ENCODE results near the gene MYO5B.
"Not testable (repeated sequence)": the region's sequence is repeated elsewhere in the genome, so short reads cannot be mapped to it uniquely, and the experiment has no call there.

Gene MYO5B

DNA sequence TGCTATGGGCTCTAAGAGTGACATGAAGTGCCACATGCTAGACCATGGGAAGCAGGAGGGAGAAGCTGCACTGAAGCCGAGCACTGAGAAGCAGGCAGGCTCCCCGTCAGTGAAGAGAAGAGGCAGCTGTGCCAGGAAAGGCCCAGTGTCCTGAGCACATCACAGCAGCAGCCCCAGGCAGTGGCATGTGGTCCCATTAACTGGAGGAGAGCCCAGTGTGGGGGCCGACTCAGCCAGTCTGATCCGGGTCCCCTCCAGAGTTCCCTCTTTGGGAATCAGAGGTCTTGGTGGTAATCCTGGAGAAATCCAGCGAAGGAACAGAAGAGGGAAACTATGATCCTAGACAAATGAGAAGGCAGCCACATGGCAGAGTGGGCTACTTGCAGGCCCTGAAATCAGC lies 284.9 kb downstream of the MYO5B start:
- no peak for DNase-seq

DNA sequence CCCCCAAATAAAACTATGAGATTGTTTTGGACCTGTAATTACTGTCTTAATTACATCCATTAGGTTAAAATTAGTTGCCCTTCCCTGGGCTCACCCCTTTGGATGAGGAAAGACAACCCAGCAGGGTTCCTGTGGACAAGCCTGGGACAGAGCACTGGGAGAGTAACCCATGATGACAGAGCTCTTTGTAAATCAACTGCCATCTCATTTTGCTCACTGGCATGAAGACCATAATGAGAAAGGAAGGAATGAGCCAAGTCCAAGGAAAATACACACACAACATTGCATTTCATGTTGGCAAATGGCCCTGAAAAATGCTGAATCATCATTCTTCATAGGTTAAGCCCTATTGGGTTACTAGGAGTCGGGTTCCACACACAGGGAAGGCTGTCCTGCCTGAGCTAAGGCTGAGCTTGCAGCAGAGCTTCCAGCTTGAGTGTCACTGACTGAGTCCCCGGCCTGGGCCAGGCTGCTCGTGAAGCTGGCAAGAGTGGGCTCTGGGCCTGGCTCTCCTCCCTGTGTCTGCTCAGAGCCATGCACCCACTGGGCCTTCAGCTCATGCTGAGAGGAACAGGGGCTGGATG lies 287.5 kb downstream of the MYO5B start:
- no peak for DNase-seq

DNA sequence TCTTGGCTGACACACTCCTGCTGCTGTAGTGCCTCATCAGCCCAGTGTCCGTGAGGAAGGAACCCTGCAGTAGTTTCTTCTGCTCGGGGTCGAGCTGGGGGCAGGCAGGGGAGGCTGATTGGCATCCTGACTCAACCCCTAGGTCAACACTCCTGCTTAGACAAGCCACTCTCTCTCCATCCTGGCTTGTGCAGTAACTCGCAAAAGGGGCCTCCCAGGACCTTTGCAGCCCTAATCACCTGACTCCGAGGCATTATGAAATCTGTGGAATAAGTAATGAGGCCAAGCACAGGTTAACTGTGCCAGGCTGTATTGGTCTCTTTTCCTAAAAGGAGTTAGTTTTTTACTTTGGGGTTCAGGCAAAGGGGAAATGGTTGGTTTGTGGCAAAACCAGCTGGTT lies 289.2 kb downstream of the MYO5B start:
- no peak for DNase-seq

DNA sequence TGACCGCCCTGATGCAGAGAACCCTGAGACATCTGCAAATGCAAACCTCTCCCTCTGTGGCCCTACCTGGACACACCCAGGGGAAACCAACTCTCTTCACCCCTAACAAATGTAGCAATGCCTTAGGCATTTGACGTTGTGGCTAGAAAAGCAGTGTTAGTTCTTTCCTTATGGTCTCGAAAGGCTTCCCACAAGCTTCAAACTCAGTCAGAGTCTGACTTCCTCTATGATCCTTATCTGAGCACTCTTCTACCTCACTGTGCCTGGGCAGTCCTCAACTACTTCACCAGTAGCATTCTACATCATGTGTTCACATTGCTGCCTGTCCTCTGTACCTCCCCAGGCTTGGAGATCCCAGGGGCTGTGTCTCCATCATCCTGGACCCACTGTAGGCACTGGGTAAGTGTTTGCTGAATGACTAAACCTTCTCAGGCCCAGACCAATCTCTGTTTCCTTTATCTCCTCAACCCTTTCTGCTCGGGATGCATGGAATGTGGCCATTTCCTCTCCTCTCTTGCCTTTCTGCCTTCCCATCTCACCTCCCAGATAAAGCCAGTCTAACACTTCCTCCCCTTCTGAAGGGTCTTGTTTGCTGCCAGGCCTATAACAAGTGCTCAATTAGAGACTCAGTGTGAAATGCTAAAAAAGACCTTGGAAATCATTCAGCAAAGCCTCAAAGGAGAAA lies 289.9 kb downstream of the MYO5B start:
- no peak for DNase-seq

DNA sequence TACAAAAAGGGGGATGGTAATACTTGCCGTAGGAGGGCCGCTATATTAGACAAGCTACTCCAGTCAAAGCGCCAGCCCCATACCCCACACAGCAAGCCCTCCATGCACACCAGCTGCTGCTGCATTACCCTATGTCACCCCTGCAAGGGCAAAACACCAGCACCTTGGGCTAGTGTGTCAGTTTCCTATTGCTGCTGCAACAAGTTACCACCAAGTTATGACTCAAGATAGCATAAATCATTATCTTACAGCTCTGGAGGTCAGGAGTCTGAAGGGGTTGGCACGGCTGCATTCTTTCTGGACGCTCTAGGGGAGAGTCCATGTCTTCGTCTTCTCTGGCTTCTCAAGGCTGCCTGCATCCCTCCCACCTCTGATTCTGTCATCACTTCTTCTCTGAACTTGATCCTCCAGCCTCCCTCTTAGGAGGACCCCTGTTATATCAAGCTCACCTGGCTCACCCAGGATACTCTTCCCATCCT lies 293.0 kb downstream of the MYO5B start:
- DNase-seq, result no peak

DNA sequence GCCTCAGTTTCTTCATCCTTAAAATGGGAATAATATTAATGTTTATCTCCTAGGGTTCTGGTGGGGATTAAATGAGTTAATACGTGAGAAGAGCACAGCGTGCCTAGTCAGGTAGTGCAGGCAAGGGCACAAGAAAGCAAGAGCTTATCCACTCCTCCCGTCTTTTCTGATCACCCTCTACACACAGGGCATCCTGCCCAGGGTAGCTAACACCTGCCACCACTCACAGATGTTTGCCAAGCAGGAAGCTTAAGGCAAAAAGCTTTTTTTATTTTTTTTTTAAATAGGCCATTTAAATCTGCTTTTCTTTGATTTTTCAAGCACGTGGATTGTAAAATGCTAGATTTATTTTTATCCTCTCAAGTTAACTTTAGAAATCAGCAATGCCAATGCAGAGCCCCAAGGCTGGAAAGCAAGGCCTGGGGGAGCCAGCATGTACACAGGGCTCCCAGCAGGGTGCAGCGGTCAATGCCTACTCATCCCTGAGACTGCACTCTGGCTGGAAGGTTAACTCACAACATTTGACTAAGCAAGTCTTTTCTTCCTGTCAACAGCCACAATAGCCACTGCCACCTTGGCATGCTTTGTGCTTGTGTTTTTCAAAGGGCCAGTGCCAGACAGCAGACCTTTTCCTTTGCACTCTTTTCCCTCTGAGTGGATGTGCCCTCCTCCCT lies 295.2 kb downstream of the MYO5B start:
- DNase-seq, result no peak

DNA sequence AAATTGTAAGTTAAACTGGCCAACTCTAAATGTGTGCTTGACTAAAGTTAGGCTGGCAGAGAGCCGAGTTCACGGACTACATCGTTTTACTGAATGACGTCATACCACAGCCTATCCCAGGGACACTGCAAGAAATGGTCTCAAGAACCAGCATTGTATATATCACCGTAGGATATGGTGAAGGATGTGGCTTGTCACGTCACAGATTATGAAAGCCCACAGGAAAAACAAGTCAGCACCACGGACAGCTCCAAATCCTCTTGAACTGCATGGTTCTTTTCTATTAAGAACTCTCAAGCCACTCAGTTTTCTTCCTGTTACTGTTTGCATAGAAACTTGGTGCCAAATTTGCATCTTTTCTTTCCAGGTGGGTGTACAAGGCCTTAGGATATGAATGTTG lies 296.5 kb downstream of the MYO5B start:
- DNase-seq, result peak; percentile 53

DNA sequence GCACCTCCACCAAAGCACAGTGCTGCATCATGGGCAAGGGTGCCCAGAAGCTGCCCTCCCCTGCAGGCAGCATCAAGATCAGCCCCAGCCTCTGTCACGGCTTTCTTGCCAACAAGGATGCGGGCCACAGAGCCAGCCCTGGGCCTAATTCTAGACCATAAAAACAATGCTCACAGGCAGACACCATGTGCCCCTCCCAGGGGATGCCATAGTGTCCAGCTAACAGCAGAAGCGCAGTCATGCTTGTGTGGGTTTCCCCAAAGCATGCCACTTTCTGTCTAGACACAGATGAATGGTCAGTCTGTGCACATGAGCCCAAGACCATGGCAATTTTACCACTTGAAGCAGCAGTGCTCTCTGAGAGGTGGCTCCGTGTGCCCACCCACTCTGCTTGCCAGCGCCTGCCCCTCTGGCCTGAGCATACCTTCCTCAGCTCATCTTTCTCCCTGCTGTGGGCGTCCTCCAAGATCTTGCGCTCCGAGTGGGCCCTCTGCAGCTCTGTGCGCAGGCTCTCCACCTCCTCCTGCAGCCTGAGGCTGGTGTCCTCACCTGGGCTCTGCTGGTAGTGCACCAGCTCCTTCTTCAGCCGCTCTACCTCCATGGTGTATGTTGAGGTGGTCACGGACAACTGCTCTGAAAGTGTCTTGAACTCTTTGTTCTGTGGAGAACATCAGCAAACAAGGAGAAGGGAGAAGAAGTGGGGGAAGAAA lies 300.3 kb downstream of the MYO5B start:
- no peak for DNase-seq

DNA sequence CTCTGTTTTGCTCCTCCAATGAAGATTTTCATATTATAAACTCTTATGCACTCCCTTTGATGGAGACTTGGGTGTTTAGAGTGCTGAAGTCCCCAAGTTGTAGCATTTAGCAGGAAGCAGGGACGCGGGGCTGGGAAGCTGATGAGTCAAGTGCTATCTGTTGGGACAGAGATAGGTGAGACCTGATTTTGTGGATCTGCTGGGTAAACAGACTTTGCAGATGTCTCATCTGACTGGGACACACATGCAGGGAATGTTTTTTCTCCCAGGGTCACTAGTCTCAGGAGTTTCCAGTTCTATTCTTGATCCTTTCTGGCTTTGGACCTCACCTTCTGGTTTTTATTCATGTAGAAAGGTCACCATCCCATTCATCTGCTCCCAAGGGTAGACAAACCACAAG lies 301.9 kb downstream of the MYO5B start:
- no peak for DNase-seq

DNA sequence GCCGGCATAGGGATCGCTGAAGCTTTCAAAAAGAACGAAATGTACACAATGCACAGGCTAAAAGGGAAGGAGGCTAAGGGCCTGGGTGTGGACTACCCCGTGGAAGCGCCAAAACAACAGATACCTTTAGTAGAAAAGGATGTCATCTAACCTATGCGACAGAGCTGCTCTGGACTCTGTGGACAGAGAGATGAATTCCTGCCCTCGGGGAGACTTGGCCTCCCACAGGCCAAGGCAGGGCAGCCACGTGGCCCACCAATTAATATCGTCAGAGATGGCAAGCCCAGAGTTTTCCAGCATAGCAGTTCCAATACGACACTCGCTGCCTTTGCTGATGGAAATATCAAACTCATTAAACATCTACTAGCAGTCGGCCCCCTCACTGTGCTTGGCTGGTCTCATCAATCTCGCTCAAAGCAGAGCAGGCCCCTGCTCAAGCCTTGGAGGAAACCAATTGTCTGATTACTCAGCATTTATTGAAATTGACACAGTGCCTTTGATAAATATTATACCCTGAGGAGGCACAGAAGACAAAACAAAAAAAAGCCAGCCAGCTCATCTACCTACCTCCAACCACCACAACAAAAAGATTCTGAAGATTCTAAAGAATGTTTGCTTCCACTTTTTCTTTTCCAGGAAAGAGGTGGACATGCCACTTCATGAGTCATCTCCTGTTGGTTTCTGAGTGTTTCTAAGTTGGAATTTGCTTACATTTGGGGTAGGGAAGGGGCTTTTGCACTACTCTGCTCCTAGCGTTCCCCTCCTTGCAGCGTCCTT lies 302.6 kb downstream of the MYO5B start:
- DNase-seq, result peak; percentile 15

DNA sequence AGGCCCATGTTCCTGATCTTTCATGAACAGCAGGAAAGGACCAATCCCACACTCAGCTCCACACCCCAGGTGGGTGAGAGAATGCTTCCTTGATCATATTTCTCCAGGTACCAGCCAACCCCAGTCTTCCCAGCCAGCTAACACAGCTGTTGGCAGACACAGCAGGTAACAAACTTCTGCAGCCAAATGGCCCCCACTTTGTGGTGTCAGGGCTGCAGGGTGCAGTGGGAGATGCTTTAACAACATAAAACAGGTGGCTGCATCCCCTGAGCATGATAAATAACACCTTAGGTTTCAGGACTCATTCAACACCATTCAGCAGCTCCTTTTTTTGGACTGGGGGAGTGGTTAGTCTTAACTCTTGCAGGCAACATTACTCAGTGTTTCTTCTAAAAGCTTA lies 304.9 kb downstream of the MYO5B start:
- no peak for DNase-seq

DNA sequence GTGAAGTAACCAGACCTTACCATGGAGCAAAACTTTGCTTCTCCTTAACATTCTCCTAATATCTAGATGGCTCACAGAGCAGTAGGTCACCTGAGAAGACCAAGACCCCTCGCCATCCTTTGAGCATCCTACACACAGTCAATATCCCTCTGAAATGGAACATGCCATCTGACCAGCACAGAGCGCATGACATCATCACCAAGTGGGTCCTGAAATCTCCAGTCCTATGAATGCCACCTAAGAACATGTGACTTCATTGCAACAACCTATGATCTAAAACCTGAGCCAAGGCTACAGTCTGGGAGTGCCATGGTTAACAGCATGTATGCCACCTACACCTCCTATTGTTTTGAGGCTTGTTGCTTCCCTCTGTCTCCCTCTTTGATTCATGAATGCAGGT lies 305.4 kb downstream of the MYO5B start:
- DNase-seq, result not testable (repeated sequence)

DNA sequence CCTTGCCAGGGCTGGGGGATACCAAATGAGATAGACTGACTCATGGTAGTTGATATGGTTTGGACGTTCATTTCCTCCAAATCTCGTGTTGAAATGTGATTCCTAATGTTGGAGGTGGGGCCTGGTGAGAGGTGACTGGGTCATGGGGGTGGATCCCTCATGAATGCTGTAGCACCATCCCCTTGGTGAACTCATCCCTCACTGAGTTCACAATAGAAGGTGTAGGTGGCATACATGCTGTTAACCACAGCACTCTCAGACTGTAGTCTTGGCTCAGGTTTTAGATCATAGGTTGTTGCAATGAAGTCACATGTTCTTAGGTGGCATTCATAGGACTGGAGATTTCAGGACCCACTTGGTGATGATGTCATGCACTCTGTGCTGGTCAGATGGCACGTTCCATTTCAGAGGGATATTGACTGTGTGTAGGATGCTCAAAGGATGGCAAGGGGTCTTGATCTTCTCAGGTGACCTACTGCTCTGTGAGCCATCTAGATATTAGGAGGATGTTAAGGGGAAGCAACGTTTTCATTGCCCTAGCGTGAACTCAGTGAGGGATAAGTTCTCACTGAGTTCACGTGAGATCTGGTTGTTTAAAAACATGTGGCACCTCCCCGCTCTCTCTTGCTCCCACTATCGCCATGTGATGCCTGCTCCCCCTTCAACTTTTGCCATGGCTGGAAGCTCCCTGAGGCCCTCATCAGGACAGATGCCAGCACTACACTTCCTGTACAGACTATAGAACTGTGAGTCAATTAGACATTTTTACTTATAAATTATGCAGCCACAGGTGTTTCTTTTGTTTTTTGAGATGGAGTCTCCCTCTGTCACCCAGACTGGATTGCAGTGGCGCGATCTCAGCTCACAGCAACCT lies 307.8 kb downstream of the MYO5B start:
- no peak for DNase-seq

DNA sequence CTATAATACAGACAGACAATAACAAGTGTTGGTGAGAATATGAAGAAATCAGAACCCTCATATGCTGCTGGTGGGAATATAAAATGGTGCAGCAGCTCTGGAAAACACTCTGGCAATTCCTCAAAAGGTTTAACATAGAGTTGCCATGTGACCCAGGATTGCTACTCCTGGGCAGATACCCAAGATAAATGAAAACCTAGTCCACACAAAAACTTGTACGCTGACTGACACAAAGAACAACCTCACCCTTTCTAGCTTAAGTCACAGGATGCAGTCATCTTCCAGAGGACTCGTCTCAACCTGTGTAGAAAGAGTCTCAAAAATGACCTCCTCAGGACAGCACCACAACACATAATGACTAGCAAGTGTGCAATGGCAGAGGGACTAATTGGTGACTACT lies 310.0 kb downstream of the MYO5B start:
- no peak for DNase-seq

DNA sequence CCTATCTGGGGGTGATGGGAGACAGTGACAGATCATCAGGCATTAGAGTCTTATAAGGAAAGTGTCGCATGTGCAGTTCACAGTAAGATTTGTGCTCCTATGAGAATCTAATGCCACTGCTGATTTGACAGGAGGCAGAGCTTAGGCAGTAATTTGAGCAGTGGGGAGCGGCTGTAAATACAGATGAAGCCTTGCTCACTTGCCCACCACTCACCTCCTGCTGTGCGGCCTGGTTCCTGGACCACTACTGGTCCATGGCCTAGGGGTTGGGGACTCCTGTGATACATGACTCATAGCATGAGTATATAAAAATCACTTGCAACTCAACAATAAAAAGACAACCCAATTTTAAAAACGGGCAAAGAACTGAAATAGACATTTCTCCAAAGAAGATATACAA lies 310.5 kb downstream of the MYO5B start:
- DNase-seq, result no peak

DNA sequence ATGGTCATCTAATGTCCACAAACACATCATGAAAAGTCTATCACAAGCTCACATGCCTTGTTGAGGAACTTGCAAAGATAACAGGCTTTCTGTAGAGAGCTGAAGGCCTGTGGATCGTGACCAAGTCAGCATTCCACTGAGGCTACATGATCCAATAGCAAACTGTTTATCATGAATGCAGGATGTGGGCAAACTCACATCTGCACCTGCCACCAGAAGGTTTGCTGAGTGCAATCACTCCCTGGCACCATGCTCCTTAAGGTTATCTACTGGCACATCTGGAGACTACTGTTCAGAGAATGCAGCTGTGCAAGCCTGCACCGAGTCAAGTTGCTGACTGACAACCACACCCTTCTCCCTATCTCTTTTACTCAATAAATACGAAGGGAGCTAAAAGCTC lies 314.3 kb downstream of the MYO5B start:
- DNase-seq, result no peak

DNA sequence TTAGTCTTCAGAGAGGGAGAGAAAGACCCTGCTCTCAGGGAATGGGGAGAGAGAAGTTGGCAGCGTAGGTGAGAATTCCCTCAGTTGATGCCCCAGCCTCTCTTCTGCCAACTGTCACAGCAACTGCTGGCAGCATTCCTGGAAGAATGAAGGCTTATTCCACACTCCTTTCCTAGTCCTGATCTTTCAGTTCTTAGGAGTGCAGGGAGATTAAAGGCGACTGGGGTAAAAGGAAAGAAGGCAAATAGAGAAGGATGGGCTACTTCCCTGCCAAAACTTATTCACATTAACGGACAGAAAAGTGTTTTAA lies 315.7 kb downstream of the MYO5B start:
- DNase-seq, result no peak

DNA sequence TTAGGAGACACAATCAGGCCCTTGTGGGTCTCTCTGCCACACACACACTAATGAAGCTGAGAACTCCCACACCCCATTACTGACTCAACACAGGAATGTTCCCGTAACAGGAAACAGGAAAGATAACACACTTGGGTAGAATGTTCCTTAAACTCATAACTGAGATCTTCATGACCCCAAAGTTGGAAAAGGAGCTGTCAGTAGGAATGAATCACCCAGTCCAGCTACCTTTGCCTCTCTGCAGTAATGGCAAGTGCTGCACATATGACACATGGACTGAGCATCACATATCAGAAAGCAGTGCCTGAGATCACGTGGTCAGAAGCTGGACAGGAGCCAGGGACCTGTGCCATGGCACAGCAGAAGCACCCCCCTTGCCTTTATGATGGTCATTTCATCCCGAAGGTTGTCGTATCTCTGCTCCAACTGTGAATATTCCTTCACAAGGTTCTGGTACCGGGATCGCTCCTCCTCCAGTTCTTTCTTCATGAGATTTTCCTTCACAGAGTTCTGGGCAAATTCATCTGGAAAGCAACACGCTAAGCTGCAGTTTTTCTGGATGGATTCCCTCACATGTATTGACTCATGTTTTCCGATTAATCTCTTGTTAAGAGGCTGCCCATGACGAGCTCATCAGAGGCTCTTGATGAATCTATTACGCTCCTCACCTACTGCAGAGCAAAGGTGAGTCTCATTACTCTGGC lies 316.2 kb downstream of the MYO5B start:
- peak; percentile 50 for DNase-seq

DNA sequence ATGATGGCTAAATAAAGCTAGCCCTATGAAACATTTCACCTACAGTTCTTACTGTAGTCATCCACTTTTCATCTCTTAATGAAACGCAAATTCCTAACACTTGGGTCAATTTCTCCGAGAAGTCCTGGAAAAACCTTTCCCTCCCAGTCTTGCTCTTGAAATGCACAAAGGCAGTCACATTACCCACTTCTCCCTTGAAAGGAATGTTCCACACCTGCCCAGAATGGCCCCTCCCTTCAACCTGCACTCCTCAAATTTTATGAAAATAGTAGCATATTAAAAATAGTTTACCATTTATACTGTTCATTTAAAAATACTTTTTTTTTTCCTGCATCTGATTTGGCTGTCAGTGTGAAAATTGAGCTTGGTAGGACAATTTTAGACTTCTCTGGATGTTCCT lies 316.9 kb downstream of the MYO5B start:
- DNase-seq, result no peak

DNA sequence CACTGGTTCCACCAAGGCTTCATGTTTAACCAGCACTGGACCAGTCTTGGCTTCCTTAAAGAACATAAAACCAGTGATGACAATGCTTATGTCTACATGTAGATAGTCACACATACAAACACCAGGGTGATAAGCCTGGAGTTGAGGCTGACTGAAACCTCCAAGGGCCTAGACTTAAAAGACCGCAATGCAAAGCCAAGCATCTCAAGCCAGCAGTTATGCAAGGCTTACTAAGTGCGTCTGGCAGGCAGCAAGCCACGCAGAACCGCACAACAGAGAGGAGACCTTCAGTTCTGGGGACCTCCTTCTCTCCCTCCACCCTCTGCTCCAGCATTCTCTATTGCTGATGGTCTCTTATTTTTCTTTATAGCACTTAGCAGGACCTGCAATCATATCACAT lies 318.4 kb downstream of the MYO5B start:
- no peak for DNase-seq

DNA sequence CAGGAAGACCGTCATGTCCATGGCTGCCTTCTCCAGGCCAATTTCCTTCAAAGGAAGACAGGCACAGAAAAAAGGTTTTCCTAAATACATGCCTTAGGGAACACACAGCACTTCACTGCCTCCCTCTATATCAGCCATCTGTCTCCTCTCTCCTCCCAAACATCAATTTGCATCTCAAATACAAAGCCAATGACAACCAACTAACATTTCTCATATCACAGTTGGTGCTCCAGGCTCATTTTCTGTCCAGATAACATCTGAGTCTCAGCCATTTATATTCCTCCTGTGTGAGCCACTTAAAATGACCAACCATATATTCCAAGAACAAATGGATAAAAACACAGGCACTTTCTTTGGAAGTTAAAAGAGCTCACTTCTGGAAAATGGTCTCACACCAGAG lies 319.2 kb downstream of the MYO5B start:
- no peak for DNase-seq

DNA sequence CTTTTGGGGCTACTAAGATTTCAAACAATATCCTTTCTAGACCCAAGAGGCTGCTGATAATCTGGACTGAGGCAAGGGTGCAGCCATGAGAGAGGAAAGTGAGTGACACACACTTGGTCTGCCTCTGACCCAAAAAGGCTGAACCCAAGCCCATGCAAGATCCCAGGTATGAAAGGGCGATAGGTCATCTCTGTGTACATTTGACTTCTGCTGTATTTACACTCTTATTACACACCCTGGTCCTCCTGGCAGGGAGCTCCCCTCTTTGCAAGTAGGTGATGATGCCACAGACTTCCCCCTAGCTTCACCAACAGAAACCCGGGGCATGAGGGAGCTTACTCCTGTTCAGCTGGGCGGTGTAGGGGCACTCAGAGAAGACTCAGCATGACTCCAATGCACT lies 319.8 kb downstream of the MYO5B start:
- DNase-seq, result no peak

All from EL (cell line).